NCI-H2196 (cell line): ENCODE measurements around the gene KRTAP5-1.

Experiments used
- DNase-seq: peaks from one replicate; lab custom pipeline; 2025; ENCODE audit not compliant: unreplicated experiment; lab: John Stamatoyannopoulos, UW

Gene KRTAP5-1

DNA sequence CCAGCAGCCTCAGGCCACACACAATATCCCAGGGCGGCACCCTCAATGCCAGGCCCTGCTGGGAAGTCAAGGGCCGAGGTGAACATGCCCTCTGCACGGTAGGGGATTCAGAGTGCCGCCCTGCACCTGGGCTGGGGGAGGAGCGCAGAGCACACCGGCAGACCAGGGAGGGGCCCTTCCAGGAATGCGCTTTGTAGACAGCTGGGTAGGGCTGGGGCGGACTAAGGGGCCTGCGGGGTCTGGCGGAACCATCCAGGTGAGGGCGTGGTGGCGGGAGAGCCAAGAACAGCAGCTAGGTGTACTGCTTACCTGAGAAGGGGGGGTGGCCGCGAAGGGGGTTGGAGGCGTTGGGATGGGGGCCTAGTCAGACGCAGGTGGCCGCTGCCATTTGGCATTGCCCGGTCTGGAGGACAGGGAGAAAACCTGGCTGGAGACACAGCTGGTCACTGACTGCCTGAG, 39.0 kb downstream of the KRTAP5-1 start:
- no peak for DNase-seq

- no peak for DNase-seq
Observed at GRCh38 chr11:1545432-1545831, 39.7 kb downstream of the KRTAP5-1 start.

GRCh38 chr11:1544536-1544935, 40.5 kb downstream of the KRTAP5-1 start:
- DNase-seq: no peak

GRCh38 chr11:1543606-1544263, 41.3 kb downstream of the KRTAP5-1 start:
- no peak for DNase-seq

DNA sequence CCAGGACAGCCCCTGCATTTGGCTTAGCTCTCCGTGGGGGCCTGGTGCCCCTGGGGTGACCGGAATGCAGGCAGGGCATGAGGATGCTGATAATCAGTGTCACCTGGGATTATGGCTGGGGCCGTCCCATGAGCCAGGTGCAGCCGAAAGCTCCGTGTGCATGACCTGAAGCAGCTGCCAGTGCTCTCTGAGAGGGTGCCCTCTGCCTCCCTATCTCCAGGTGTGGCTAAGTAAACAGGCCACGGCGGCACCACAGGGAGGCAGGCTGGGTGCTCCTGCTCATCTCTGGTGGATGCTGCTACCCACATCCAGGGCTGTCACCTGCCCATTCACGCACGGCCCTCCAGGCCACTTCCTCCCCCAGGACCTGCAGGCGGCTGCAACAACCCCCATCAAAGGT, 42.8 kb downstream of the KRTAP5-1 start:
- DNase-seq: peak; percentile 67

- no peak for DNase-seq
Observed at GRCh38 chr11:1541474-1542204, 43.4 kb downstream of the KRTAP5-1 start.

DNA sequence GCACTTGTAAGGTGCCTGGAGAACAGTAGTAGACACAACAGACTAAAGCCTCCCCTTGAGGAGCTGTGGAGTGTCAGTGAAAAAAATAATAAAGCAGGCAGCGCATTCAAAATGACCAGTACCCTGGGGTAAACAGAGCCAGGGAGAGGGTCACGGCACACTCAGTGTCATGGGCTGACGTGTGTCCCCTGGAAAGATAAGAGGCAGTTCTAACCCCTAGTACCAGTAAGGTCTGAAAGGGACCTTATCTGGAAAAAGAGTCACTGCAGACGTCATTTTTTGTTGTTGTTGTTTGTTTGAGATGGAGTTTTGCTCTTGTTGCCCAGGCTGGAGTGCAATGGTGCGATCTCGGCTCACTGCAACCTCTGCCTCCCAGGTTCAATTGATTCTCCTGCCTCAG, 45.0 kb downstream of the KRTAP5-1 start:
- no peak for DNase-seq

- no peak for DNase-seq
Observed at GRCh38 chr11:1538153-1538552, 46.9 kb downstream of the KRTAP5-1 start.

- no peak for DNase-seq
Observed at GRCh38 chr11:1536065-1536843, 48.8 kb downstream of the KRTAP5-1 start.

DNA sequence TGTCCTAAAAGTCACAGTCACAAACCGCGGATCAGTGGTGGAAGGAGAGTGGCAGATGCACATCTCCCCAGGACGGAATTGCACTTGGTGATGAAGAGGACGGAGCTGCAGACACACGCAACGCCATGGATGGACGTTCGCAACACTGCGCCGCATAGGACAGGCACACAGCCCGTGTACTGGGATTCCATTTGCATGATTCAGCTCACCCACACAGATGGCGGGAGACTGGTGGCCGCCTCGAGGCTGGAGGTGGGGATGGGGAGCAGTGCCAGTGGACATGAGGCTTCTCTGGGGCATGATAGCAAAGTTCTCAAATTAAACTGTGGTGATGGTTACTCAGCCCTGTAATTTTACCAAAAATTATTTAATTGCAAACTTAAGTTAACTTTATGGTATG, 50.4 kb downstream of the KRTAP5-1 start:
- no peak for DNase-seq
